ENCODE results near the gene PHACTR3.

DNA sequence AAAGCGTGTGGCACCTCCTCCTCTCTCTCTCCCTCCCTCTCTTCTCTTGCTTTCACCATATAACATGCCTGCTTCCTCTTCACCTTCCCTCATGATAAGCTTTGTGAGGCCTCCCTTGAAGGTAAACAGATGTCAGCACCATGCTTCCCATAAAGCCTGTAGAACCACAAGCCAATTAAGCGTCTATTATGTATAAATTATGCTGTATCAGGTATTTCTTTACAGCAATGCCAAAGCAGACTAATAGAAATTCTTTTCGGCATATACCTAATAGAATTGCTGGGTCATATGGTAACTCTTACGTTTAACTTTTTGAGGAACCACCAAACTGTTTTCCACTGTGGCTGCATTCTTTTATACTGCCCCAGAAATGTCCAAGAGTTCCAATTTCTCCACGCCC is 254.1 kb downstream of the PHACTR3 start:
- TF ChIP-seq, protein P1, sequence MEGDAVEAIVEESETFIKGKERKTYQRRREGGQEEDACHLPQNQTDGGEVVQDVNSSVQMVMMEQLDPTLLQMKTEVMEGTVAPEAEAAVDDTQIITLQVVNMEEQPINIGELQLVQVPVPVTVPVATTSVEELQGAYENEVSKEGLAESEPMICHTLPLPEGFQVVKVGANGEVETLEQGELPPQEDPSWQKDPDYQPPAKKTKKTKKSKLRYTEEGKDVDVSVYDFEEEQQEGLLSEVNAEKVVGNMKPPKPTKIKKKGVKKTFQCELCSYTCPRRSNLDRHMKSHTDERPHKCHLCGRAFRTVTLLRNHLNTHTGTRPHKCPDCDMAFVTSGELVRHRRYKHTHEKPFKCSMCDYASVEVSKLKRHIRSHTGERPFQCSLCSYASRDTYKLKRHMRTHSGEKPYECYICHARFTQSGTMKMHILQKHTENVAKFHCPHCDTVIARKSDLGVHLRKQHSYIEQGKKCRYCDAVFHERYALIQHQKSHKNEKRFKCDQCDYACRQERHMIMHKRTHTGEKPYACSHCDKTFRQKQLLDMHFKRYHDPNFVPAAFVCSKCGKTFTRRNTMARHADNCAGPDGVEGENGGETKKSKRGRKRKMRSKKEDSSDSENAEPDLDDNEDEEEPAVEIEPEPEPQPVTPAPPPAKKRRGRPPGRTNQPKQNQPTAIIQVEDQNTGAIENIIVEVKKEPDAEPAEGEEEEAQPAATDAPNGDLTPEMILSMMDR (IDR thresholded peaks at IDR 0.05): no peak
- TF ChIP-seq POLR2A (IDR thresholded peaks at IDR 0.05): no peak

Data from right lobe of liver (tissue), 4 donors.